GM12878 (cell line): ENCODE results near the gene MED13L. TPM values are rescaled to one million over a fixed set of nuclear protein-coding genes. Genes with fewer than 3 reads are reported as not detected.

Source experiments
- ATAC-seq: fragments of 200-7000 bp; cut with Tn5 transposase; 3 replicates; pipeline ENCODE4 v1.9.1; 2020; ENCODE audit warnings: mild to moderate bottlenecking, moderate library complexity
- BruUV-seq: library from RNA; stranded (reverse); fragments of 400-500 nt; replicated peaks from 2 replicates; lab custom pipeline; 2021; lab: Mats Ljungman, UMichigan
- CTCF ChIA-PET: fragments of 300-600 bp; sonication (Branson Sonifier 250); formaldehyde crosslinking; extraction: SDS; loops from one replicate; lab custom pipeline; 2021; ENCODE audit warnings: inconsistent platforms; lab: Yijun Ruan, JAX
- POLR2A ChIA-PET: fragments of 350-600 bp; formaldehyde crosslinking; extraction: SDS; loops from one replicate; lab custom pipeline; 2021; ENCODE audit warnings: inconsistent platforms; lab: Charles Lee
- RAD21 ChIA-PET: fragments of 300-600 bp; sonication (Branson Sonifier 250); formaldehyde crosslinking; loops from one replicate; lab custom pipeline; 2023; ENCODE audit warnings: antibody characterized with exemption; ENCODE audit not compliant: unreplicated experiment; lab: Charles Lee
- SMC1A ChIA-PET: fragments of 300-600 bp; sonication (Branson Sonifier 250); formaldehyde crosslinking; loops from one replicate; lab custom pipeline; 2023; ENCODE audit not compliant: unreplicated experiment, uncharacterized antibody; lab: Charles Lee
- DNase-seq: peaks from one replicate; pipeline ENCODE4 v3.0.0-alpha.2; 2011; ENCODE audit warnings: low read depth, low spot score
- FAIRE-seq: peaks from 3 replicates; lab custom pipeline; 2011; peaks lifted over from hg19 to GRCh38; lab: Jason Lieb, UNC
- H2AFZ ChIP-seq: 2 replicates; pipeline ENCODE4 v1.6.0; 2011; ENCODE audit warnings: low read depth, low read length, control low read depth; ENCODE audit not compliant: control insufficient read depth
- H3K27ac ChIP-seq: 2 replicates; pipeline ENCODE4 v1.5.1; 2011; ENCODE audit warnings: control low read depth; ENCODE audit not compliant: control insufficient read depth, insufficient read depth
- H3K27me3 ChIP-seq, 2 experiments: replicated peaks in 1 of 2; 2 replicates each; pipeline versions ENCODE4 v1.6.0 to v1.6.1; 2011; ENCODE audit warnings: low read length in 1 of 2; ENCODE audit not compliant: control insufficient read depth in 2 of 2, insufficient read depth in 2 of 2
- H3K36me3 ChIP-seq, 2 experiments: 2 replicates each; pipeline ENCODE4 v1.5.1; 2011; ENCODE audit warnings: low read length in 1 of 2; ENCODE audit not compliant: control insufficient read depth in 2 of 2, insufficient read depth in 2 of 2
- H3K4me1 ChIP-seq: 2 replicates; pipeline ENCODE4 v1.6.1; 2011; ENCODE audit warnings: mild to moderate bottlenecking, low read length, moderate library complexity, mixed read lengths; ENCODE audit not compliant: control insufficient read depth, insufficient read depth
- H3K4me2 ChIP-seq: 2 replicates; pipeline ENCODE4 v1.6.0; 2011; ENCODE audit warnings: control low read depth; ENCODE audit not compliant: control insufficient read depth, insufficient read depth
- H3K4me3 ChIP-seq: fragments of 200-600 bp; sonication (generic); 2 replicates; pipeline ENCODE4 v1.5.1; 2016
- H3K79me2 ChIP-seq: 2 replicates; pipeline ENCODE4 v1.6.0; 2011; ENCODE audit warnings: low read length; ENCODE audit not compliant: control insufficient read depth, insufficient read depth
- H3K9ac ChIP-seq: 2 replicates; pipeline ENCODE4 v1.8.0; 2011; ENCODE audit warnings: low read length, control low read depth, mixed read lengths; ENCODE audit not compliant: control insufficient read depth, insufficient read depth
- H3K9me3 ChIP-seq: replicated peaks from 3 replicates; pipeline ENCODE4 v1.5.1; 2011; ENCODE audit warnings: mild to moderate bottlenecking, low read length; ENCODE audit not compliant: control insufficient read depth, insufficient read depth
- H4K20me1 ChIP-seq: 2 replicates; pipeline ENCODE4 v1.6.0; 2011; ENCODE audit not compliant: control insufficient read depth, insufficient read depth
- CBX3 ChIP-seq: fragments of 200-600 bp; sonication (generic); IDR thresholded peaks from 2 replicates; pipeline ENCODE4 v1.6.1; 2016; ENCODE audit warnings: low read depth, borderline replicate concordance
- CHD1 ChIP-seq: IDR thresholded peaks from 2 replicates; pipeline ENCODE4 v1.6.1; 2012; ENCODE audit warnings: low read depth, low read length, improper control_type of control experiment
- FOS ChIP-seq: IDR thresholded peaks from 3 replicates; pipeline ENCODE4 v1.6.1; 2011; ENCODE audit warnings: borderline replicate concordance; ENCODE audit not compliant: insufficient read length; ENCODE audit errors: extremely low read depth
- FOXK2 ChIP-seq: fragments of 450-650 bp; IDR thresholded peaks from 2 replicates; pipeline ENCODE4 v1.6.1; 2017; ENCODE audit warnings: mild to moderate bottlenecking, moderate library complexity
- GATAD2B ChIP-seq: fragments of 450-650 bp; conservative IDR thresholded peaks from 2 replicates; pipeline ENCODE4 v1.6.1; 2017; ENCODE audit warnings: low read depth, mild to moderate bottlenecking, moderate library complexity
- NFIC ChIP-seq: IDR thresholded peaks from 2 replicates; pipeline ENCODE4 v1.6.1; 2012; ENCODE audit warnings: low read depth, mild to moderate bottlenecking, inconsistent platforms, low read length, moderate library complexity
- NR2C1 ChIP-seq: fragments of 450-650 bp; IDR thresholded peaks from 2 replicates; pipeline ENCODE4 v1.6.1; 2017; ENCODE audit warnings: antibody characterized with exemption, mild to moderate bottlenecking, moderate library complexity
- SREBF1 ChIP-seq: IDR thresholded peaks from 2 replicates; pipeline ENCODE4 v1.6.1; 2012; ENCODE audit warnings: mild to moderate bottlenecking, low read length
- WRNIP1 ChIP-seq: IDR thresholded peaks from 2 replicates; pipeline ENCODE4 v1.6.1; 2011; ENCODE audit warnings: low read depth, low read length, improper control_type of control experiment, borderline replicate concordance
- ZNF217 ChIP-seq: fragments of 450-650 bp; IDR thresholded peaks from 2 replicates; pipeline ENCODE4 v1.6.1; 2017; ENCODE audit warnings: antibody characterized with exemption, mild to moderate bottlenecking
- WGBS: methylation state at CpG from one replicate; pipeline ENCODE4 v1.1.6; 2016; ENCODE audit warnings: low lambda C conversion rate; ENCODE audit not compliant: insufficient replicate concordance, insufficient coverage; ENCODE audit errors: missing lambda C conversion rate; 5-methylcytosine and 5-hydroxymethylcytosine counted together
- in situ Hi-C: fragments of 300-500 bp; cut with MboI; formaldehyde crosslinking; loops from 9 replicates; pipeline ENCODE4 v1.14.3; 2018; ENCODE audit warnings: mixed read lengths
- intact Hi-C: fragments of 100-400 bp; cut with micrococcal nuclease; formaldehyde crosslinking; loops from one replicate; pipeline ENCODE4 v1.14.2; 2022; ENCODE audit not compliant: unreplicated experiment
- polyA plus RNA-seq, 11 experiments: library from polyadenylated mRNA; depleted of rRNA in 4 of 11; unstranded in 6 of 11; stranded (reverse) in 5 of 11; fragments of >200 nt; fragmentation: Nextera tagmentation in 4 of 11; fragmentation: Illumina TruSeq in 1 of 11; extraction: Ambion mirVana in 4 of 11; extraction: Trizol in 1 of 11; gene quantifications; 1 replicate in 1 of 11; 2 replicates in 10 of 11; pipeline versions ENCODE4 v1.2.1 to v1.2.3, GENCODE V29; 2011 to 2016; ENCODE audit warnings: inconsistent platforms in 2 of 11, missing spikeins in 2 of 11, low read depth in 1 of 11
- total RNA-seq, 4 experiments: library from RNA; depleted of rRNA in 3 of 4; stranded (reverse); fragments of >200 nt in 3 of 4; fragmentation: Illumina TruSeq in 1 of 4; extraction: Trizol in 1 of 4; gene quantifications; 2 replicates each; pipeline versions ENCODE4 v1.2.1 to v1.2.3, GENCODE V29; 2013 to 2021
- TF ChIP-seq, protein P1 (sequence below): fragments of 450-650 bp; IDR thresholded peaks from 2 replicates; pipeline ENCODE4 v1.6.1; 2016; ENCODE audit warnings: mild to moderate bottlenecking

The MED13L gene
- total and polyA plus RNA-seq, 10 of the 15 experiments (the other 5 are each of a cell fraction or from before 2014, with no cell fraction given): 3.7 to 30.1 (median 9.1) TPM

DNA sequence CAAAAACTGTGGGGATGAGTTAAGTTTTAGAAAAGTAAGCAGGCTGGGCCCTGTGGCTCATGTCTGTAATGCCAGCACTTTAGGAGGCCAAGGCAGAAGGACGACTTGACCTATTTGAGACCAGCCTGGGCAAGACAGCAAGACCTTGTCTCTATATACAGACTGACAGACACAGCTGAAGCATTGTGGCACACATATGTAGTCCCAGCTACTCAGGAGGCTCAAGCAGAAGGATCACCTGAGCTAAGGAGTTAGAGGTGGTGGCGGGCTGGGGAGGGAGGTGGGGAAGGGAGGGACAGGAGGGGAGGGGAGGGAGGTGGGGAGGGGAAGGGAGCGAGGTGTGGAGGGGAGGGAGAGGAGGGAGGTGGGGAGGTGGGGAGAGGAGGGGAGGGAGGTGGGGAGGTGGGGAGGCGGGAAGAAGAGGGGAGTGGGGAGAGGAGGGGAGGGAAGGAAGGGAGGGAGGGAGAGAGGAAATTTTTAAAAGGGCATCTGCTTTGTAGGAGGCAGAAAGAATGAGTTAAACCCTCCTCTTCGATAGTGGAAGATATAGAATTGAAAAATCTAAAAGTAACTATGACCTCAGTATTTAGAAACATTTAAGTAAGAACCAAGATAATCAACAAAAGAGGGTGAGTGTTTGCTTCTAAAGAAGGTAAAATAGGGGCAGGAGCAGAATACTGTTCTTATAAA, 30.9 kb downstream of the MED13L start:
- H3K4me2 ChIP-seq: no peak overlapping the region
- ChIA-PET CTCF (interaction anchor here (1.0 to 1.7 kb wide), 2 partner anchors 9 to 10 kb away, joined by 5 read pairs; no protein-coding TSS in a partner anchor), SMC1A (interaction anchor here (1.5 kb wide), 1 partner anchor 11 kb away, joined by 5 read pairs; no protein-coding TSS in a partner anchor), POLR2A (no interaction called here), RAD21 (no interaction called here)
- H3K36me3 ChIP-seq: no peaks in the 10 kb centered on the region
- H3K27ac ChIP-seq: no peak overlapping the region
- no peak for FAIRE-seq
- no peak for ATAC-seq
- no peaks in the 10 kb centered on the region; the same call in 1 of the 2 replicates for H3K79me2 ChIP-seq
- no peaks in the 10 kb centered on the region for H3K4me1 ChIP-seq
- intact Hi-C loops: no loop called here
- DNase-seq: no peak
- H3K27me3 ChIP-seq: no peaks in the 10 kb centered on the region
- 28% methylated on average over 2 of the region's 5 CpGs for WGBS
- in situ Hi-C loops: no loop called here
- no peaks in the 10 kb centered on the region; the same call in 1 of the 3 replicates for H3K9me3 ChIP-seq
- no peak for TF ChIP-seq GATAD2B
- no peak for TF ChIP-seq WRNIP1
- no peak for TF ChIP-seq SREBF1
- TF ChIP-seq CHD1: no peak
- no peak for TF ChIP-seq FOXK2
- no peak for TF ChIP-seq ZNF217
- no peak for TF ChIP-seq NR2C1
- no TSS peak for BruUV-seq
- no peak overlapping the region for H3K9ac ChIP-seq
- H3K4me3 ChIP-seq: no peak overlapping the region
- no peak overlapping the region for H2AFZ ChIP-seq
- H4K20me1 ChIP-seq: no peaks in the 10 kb centered on the region

DNA sequence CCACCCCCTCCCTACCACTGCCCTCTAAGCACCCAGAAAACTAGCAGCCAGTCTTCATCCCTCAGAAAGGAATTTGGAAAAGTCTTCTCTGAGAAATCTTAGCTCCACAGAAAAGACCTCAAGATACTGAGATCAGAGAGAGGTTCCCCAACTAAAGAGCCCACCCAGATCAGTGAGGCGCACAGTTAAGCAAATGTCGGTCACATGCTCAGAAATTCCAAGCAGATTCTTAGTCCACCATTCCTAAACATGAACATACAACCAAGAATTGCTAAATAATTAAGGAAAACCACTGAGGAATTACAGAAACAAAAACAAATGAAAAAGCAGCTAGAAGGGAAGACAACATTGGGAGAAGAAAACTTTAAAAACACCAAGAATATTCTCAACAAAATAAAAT, 32.3 kb downstream of the MED13L start:
- ChIA-PET SMC1A (no interaction called here), RAD21 (no interaction called here), CTCF (interaction anchor here (0.9 to 1.5 kb wide), 3 partner anchors 9 to 74 kb away, joined by 3 read pairs; no protein-coding TSS in a partner anchor), POLR2A (no interaction called here)
- no TSS peak for BruUV-seq
- DNase-seq (no peak), FAIRE-seq (no peak), ATAC-seq (no peak)
- no peaks in the 10 kb centered on the region for H4K20me1 ChIP-seq
- no peak overlapping the region for H2AFZ ChIP-seq
- in situ Hi-C loops: no loop called here
- H3K4me1 ChIP-seq: no peaks in the 10 kb centered on the region
- WGBS: 96% methylated on average over 2 of the region's 2 CpGs
- no peaks in the 10 kb centered on the region for H3K36me3 ChIP-seq
- no peak overlapping the region for H3K27ac ChIP-seq
- no peak overlapping the region for H3K4me3 ChIP-seq
- H3K79me2 ChIP-seq: no peaks in the 10 kb centered on the region; the same call in none of the 2 replicates
- H3K9ac ChIP-seq: no peak overlapping the region
- no peaks in the 10 kb centered on the region; the same call in 1 of the 3 replicates for H3K9me3 ChIP-seq
- H3K27me3 ChIP-seq: no peaks in the 10 kb centered on the region
- TF ChIP-seq FOS: no peak
- no peak for TF ChIP-seq NFIC
- TF ChIP-seq, protein P1, sequence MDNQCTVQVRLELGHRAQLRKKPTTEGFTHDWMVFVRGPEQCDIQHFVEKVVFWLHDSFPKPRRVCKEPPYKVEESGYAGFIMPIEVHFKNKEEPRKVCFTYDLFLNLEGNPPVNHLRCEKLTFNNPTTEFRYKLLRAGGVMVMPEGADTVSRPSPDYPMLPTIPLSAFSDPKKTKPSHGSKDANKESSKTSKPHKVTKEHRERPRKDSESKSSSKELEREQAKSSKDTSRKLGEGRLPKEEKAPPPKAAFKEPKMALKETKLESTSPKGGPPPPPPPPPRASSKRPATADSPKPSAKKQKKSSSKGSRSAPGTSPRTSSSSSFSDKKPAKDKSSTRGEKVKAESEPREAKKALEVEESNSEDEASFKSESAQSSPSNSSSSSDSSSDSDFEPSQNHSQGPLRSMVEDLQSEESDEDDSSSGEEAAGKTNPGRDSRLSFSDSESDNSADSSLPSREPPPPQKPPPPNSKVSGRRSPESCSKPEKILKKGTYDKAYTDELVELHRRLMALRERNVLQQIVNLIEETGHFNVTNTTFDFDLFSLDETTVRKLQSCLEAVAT: no peak
- no peak for TF ChIP-seq CBX3
- no peak overlapping the region for H3K4me2 ChIP-seq
- intact Hi-C loops: no loop called here
